GM13977 (cell line): ENCODE measurements around the gene TTC7B.

Source experiments
- DNase-seq: peaks from one replicate; pipeline ENCODE4 v3.0.0; 2012; ENCODE audit warnings: low spot score
- in situ Hi-C: fragments of 300-500 bp; cut with MboI; formaldehyde crosslinking; loops from one replicate; pipeline ENCODE4 v1.12.0; 2022; ENCODE audit warnings: low sequenced_read_pairs, low pct_unique_long_range_greater_than_20kb, mixed read lengths, inconsistent platforms; ENCODE audit not compliant: unreplicated experiment
- TF ChIP-seq, protein P1 (sequence below): IDR thresholded peaks from 2 replicates; pipeline ENCODE4 v1.5.1; 2012; ENCODE audit warnings: mild to moderate bottlenecking, control low read depth; ENCODE audit not compliant: insufficient read depth; ENCODE audit errors: extremely low read depth, missing control alignments

TTC7B gene

GRCh38 chr14:90811641-90812040 is 4.6 kb downstream of the TTC7B start:
- TF ChIP-seq, protein P1, sequence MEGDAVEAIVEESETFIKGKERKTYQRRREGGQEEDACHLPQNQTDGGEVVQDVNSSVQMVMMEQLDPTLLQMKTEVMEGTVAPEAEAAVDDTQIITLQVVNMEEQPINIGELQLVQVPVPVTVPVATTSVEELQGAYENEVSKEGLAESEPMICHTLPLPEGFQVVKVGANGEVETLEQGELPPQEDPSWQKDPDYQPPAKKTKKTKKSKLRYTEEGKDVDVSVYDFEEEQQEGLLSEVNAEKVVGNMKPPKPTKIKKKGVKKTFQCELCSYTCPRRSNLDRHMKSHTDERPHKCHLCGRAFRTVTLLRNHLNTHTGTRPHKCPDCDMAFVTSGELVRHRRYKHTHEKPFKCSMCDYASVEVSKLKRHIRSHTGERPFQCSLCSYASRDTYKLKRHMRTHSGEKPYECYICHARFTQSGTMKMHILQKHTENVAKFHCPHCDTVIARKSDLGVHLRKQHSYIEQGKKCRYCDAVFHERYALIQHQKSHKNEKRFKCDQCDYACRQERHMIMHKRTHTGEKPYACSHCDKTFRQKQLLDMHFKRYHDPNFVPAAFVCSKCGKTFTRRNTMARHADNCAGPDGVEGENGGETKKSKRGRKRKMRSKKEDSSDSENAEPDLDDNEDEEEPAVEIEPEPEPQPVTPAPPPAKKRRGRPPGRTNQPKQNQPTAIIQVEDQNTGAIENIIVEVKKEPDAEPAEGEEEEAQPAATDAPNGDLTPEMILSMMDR = no peak
- in situ Hi-C loops = no loop called here
- DNase-seq = no peak

DNA sequence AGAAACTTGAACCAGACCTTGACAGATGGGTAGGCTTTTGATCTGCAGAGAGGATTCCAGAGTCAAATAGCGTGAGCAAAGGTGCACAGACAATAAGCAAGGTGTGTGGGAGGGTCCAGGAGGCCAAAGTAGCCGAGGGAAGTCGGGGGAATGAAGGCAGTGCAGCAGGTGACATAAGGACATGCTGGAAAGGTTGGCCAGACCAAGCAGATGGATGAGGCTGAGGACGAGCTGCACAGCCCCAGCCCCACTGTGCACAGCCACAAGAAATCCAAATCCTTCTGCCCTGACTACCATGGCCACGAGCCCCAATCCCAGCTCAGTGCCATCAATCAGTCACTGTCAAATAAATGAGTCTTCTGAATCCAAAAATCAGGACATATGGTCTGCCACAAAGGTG is 5.4 kb downstream of the TTC7B start:
- TF ChIP-seq, protein P1 = no peak
- no peak for DNase-seq
- in situ Hi-C loops = no loop called here

DNA sequence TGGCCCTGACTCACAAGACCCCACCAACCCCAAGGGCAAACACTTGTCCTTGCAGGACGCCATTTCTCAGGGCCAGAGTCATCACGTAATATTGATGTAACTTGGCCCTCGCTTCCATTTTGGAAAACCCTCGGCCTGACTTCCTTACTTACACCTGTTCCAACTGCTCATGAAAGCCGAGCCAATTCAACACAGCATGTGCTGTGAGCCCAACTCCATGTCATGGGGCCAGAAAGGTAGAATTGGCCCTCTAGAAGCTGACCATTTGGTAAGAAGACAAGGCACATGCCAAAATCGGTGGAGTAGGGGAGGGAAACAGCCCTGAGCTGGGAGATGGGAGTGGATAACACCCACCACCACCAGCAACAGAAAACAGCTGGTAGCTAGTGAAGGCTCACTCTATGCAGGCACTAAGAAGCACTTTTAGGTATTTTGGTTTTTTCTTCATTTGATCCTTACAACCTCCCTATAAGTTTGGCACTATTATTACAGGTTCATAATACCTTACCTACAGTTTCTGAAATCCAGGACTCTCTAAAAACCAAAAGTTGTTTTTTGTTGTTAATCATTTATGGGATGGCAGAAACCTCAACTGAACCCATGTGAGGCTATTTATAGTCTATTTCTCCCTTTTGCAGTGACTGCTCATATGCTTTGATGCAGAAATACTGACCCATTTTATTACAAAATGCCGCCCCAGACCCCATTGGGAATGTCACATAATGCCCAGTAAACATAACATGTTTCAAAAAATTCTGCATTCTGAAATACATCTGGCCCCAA is 6.5 kb downstream of the TTC7B start:
- in situ Hi-C loops = no loop called here
- TF ChIP-seq, protein P1 = no peak
- no peak for DNase-seq

GRCh38 chr14:90808759-90809529 is 7.3 kb downstream of the TTC7B start:
- in situ Hi-C loops = no loop called here
- TF ChIP-seq, protein P1 = no peak
- DNase-seq = no peak

GRCh38 chr14:90807060-90807459 is 9.2 kb downstream of the TTC7B start:
- in situ Hi-C loops = no loop called here
- TF ChIP-seq, protein P1 = no peak
- no peak for DNase-seq

DNA sequence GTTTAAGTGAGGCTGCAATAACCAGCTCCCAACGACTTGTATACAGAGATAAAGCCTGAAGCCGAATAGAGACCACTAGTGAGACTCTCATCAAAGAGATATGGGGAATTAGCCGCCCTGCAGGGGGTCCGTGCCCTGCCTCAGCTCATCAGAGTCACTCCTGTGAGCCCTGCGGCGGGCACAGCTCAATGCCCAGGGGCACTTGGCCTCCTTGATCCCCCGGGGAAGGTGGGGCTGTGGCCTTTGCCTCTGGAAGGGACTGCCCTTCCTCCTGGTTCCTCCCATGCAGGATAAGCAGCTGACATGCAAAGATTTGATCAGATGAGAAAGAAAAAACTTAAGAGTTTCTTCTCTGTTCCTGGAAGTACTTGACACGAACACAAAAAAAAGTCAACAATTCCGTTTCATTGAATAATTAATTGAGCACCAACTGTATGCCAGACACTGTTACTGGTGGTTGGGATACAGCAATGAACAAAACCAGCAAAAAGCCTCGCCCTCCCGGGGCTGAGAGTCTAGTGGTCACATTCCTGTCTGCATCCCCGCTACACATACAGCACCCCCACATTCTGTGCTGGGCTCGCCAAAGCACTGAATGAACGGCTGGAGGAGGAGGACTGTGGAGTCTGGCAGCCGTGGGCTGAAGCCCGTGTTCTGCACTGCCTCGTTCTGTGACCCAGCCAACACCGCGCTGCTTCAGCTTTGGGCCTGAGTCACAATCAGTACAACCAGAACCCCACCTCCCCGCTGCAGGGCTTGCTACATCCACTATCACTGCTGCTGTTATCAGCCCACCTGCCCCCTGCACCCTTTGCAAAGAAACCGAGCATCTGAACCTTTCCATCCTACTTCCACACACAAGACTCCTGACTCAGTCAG is 10.3 kb downstream of the TTC7B start:
- no peak for DNase-seq
- TF ChIP-seq, protein P1 = no peak
- in situ Hi-C loops = no loop called here
